Measurements from ENCODE around the gene RGS6. TPM values are rescaled to one million over a fixed set of nuclear protein-coding genes. Genes with fewer than 3 reads are reported as not detected.

The RGS6 gene
- total and polyA plus RNA-seq, 7 donors = 0.79 to 8.0 (median 1.6) TPM; not detected in 2

GRCh38 chr14:72524295-72524629 is 592.0 kb downstream of the RGS6 start:
- no peaks in the 10 kb centered on the region for H3K27me3 ChIP-seq
- no peaks in the 10 kb centered on the region for H3K36me3 ChIP-seq
- no peak overlapping the region for H3K4me3 ChIP-seq
- H3K27ac ChIP-seq = no peak overlapping the region
- DNase-seq = no peak
- peaks cover 0 to 9% (median 3%) of the 10 kb centered on the region in 4 donors for H3K4me1 ChIP-seq
- TF ChIP-seq EP300 (IDR thresholded peaks at IDR 0.05) (no peak), POLR2AphosphoS5 (IDR thresholded peaks at IDR 0.05) (no peak), POLR2A (IDR thresholded peaks at IDR 0.05) (no peak)
- TF ChIP-seq, protein P1, sequence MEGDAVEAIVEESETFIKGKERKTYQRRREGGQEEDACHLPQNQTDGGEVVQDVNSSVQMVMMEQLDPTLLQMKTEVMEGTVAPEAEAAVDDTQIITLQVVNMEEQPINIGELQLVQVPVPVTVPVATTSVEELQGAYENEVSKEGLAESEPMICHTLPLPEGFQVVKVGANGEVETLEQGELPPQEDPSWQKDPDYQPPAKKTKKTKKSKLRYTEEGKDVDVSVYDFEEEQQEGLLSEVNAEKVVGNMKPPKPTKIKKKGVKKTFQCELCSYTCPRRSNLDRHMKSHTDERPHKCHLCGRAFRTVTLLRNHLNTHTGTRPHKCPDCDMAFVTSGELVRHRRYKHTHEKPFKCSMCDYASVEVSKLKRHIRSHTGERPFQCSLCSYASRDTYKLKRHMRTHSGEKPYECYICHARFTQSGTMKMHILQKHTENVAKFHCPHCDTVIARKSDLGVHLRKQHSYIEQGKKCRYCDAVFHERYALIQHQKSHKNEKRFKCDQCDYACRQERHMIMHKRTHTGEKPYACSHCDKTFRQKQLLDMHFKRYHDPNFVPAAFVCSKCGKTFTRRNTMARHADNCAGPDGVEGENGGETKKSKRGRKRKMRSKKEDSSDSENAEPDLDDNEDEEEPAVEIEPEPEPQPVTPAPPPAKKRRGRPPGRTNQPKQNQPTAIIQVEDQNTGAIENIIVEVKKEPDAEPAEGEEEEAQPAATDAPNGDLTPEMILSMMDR (IDR thresholded peaks at IDR 0.05) = no peak
- intact Hi-C loops (cut with DNase I) = no loop called here
- H3K9me3 ChIP-seq = no peaks in the 10 kb centered on the region

- intact Hi-C loops (cut with DNase I) = no loop called here
- H3K4me1 ChIP-seq = peaks cover 0 to 9% (median 3%) of the 10 kb centered on the region in 4 donors
- 94 to 95% methylated on average over 11 of the region's 11 CpGs for WGBS, 2 donors
- H3K27me3 ChIP-seq = no peaks in the 10 kb centered on the region
- H3K36me3 ChIP-seq = no peaks in the 10 kb centered on the region
- TF ChIP-seq POLR2AphosphoS5 (IDR thresholded peaks at IDR 0.05) (no peak), POLR2A (IDR thresholded peaks at IDR 0.05) (no peak), EP300 (IDR thresholded peaks at IDR 0.05) (no peak)
- TF ChIP-seq, protein P1 (IDR thresholded peaks at IDR 0.05) = no peak
- no peak overlapping the region for H3K27ac ChIP-seq
- DNase-seq = no peak
- no peak overlapping the region for H3K4me3 ChIP-seq
- no peaks in the 10 kb centered on the region for H3K9me3 ChIP-seq
Observed at GRCh38 chr14:72525087-72525915, 593.1 kb downstream of the RGS6 start.

GRCh38 chr14:72527591-72527990 is 595.4 kb downstream of the RGS6 start:
- H3K36me3 ChIP-seq = no peaks in the 10 kb centered on the region
- no peak overlapping the region for H3K27ac ChIP-seq
- TF ChIP-seq POLR2A (IDR thresholded peaks at IDR 0.05) = no peak
- no peak for TF ChIP-seq EP300 (IDR thresholded peaks at IDR 0.05)
- no peak for TF ChIP-seq POLR2AphosphoS5 (IDR thresholded peaks at IDR 0.05)
- TF ChIP-seq, protein P1 (IDR thresholded peaks at IDR 0.05) = no peak
- H3K27me3 ChIP-seq = no peaks in the 10 kb centered on the region
- DNase-seq = no peak
- 93 to 95% methylated on average over 1 of the region's 1 CpG for WGBS, 2 donors
- intact Hi-C loops (cut with DNase I) = no loop called here
- H3K4me3 ChIP-seq = no peak overlapping the region
- peaks cover 0 to 9% (median 3%) of the 10 kb centered on the region in 4 donors for H3K4me1 ChIP-seq
- H3K9me3 ChIP-seq = peaks cover 0 to 2% (median 0%) of the 10 kb centered on the region in 4 donors

- Histone ChIP-seq H3K4me1 (peaks cover 0 to 9% (median 3%) of the 10 kb centered on the region in 4 donors), H3K27me3 (no peaks in the 10 kb centered on the region), H3K36me3 (no peaks in the 10 kb centered on the region), H3K9me3 (peaks cover 0 to 2% (median 0%) of the 10 kb centered on the region in 4 donors), H3K27ac (no peak overlapping the region), H3K4me3 (no peak overlapping the region)
- no peak for DNase-seq
- intact Hi-C loops (cut with DNase I) = no loop called here
- TF ChIP-seq POLR2A (IDR thresholded peaks at IDR 0.05) = no peak
- TF ChIP-seq EP300 (IDR thresholded peaks at IDR 0.05) = no peak
- TF ChIP-seq, protein P1 (IDR thresholded peaks at IDR 0.05) = no peak
- WGBS, 2 donors = 68 to 89% methylated on average over 6 of the region's 6 CpGs
Observed at GRCh38 chr14:72528059-72528862, 596.0 kb downstream of the RGS6 start.
